SK-N-SH treated with all-trans-retinoic acid at 6 μM for 48 hours (cell line): ENCODE data around the gene INSM1.

Experiments used
- ATAC-seq: fragments of 200-7000 bp; cut with Tn5 transposase; 3 replicates; pipeline ENCODE4 v1.9.1; 2020; ENCODE audit warnings: mild to moderate bottlenecking, moderate library complexity
- ARNTL ChIP-seq: fragments of 450-650 bp; formaldehyde crosslinking; IDR thresholded peaks from 2 replicates; pipeline ENCODE4 v1.5.0; 2020; ENCODE audit warnings: low read depth, mild to moderate bottlenecking, moderate library complexity, borderline replicate concordance
- BACH2 ChIP-seq: fragments of 250-450 bp; sonication (Bioruptor Pico); IDR thresholded peaks from 2 replicates; pipeline ENCODE4 v1.9.0; 2021; ENCODE audit warnings: mild to moderate bottlenecking, borderline replicate concordance
- CSDC2 ChIP-seq: fragments of 250-450 bp; sonication (Bioruptor Pico); IDR thresholded peaks from 2 replicates; pipeline ENCODE4 v1.5.0; 2020; ENCODE audit warnings: mild to moderate bottlenecking, moderate library complexity
- ESRRG ChIP-seq: fragments of 250-450 bp; sonication (Bioruptor Pico); IDR thresholded peaks from 2 replicates; pipeline ENCODE4 v1.6.1; 2021; ENCODE audit warnings: mild to moderate bottlenecking
- GLIS3 ChIP-seq: fragments of 250-450 bp; sonication (Bioruptor Pico); IDR thresholded peaks from 2 replicates; pipeline ENCODE4 v1.5.0; 2020; ENCODE audit warnings: mild to moderate bottlenecking, moderate library complexity
- ISL1 ChIP-seq: fragments of 250-450 bp; sonication (Bioruptor Pico); IDR thresholded peaks from 2 replicates; pipeline ENCODE4 v2.1.2; 2022; ENCODE audit warnings: mild to moderate bottlenecking, moderate library complexity
- OSR1 ChIP-seq: fragments of 250-450 bp; sonication (Bioruptor Pico); IDR thresholded peaks from 2 replicates; pipeline ENCODE4 v1.8.0; 2022; ENCODE audit warnings: moderate library complexity, mild to moderate bottlenecking, inconsistent platforms
- PPARA ChIP-seq: fragments of 250-450 bp; sonication (Bioruptor Pico); IDR thresholded peaks from 2 replicates; pipeline ENCODE4 v1.5.0; 2020; ENCODE audit warnings: mild to moderate bottlenecking, borderline replicate concordance
- RARB ChIP-seq: fragments of 250-450 bp; sonication (Bioruptor Pico); IDR thresholded peaks from 2 replicates; pipeline ENCODE4 v1.8.0; 2021; ENCODE audit warnings: mild to moderate bottlenecking, moderate library complexity
- TOX ChIP-seq: fragments of 250-450 bp; sonication (Bioruptor Pico); IDR thresholded peaks from 2 replicates; pipeline ENCODE4 v1.8.0; 2021; ENCODE audit warnings: mild to moderate bottlenecking, moderate library complexity, borderline replicate concordance
- ZC3H10 ChIP-seq: fragments of 250-450 bp; sonication (Bioruptor Pico); IDR thresholded peaks from 2 replicates; pipeline ENCODE4 v1.5.1; 2021; ENCODE audit warnings: mild to moderate bottlenecking, moderate library complexity
- ZFP3 ChIP-seq: fragments of 250-450 bp; sonication (Bioruptor Pico); IDR thresholded peaks from 2 replicates; pipeline ENCODE4 v1.5.0; 2020; ENCODE audit warnings: mild to moderate bottlenecking, moderate library complexity
- ZFP30 ChIP-seq: fragments of 450-650 bp; formaldehyde crosslinking; IDR thresholded peaks from 2 replicates; pipeline ENCODE4 v1.5.0; 2022; ENCODE audit warnings: mild to moderate bottlenecking, moderate library complexity
- ZNF565 ChIP-seq: fragments of 450-650 bp; formaldehyde crosslinking; conservative IDR thresholded peaks from 2 replicates; pipeline ENCODE4 v1.5.0; 2020; ENCODE audit warnings: low read depth, mild to moderate bottlenecking, moderate library complexity
- ZNF70 ChIP-seq: fragments of 450-650 bp; formaldehyde crosslinking; IDR thresholded peaks from 2 replicates; pipeline ENCODE4 v1.5.0; 2020; ENCODE audit warnings: mild to moderate bottlenecking, moderate library complexity
- TF ChIP-seq, protein P1 (sequence below): fragments of 250-450 bp; sonication (Bioruptor Pico); IDR thresholded peaks from 2 replicates; pipeline ENCODE4 v1.5.1; 2020; ENCODE audit warnings: low read depth, mild to moderate bottlenecking, moderate library complexity
- TF ChIP-seq, protein P2 (sequence below): fragments of 250-450 bp; sonication (Bioruptor Pico); IDR thresholded peaks from 2 replicates; pipeline ENCODE4 v1.5.1; 2021; ENCODE audit warnings: mild to moderate bottlenecking, moderate library complexity
- TF ChIP-seq, protein P3 (sequence below): fragments of 250-450 bp; sonication (Bioruptor Pico); IDR thresholded peaks from 2 replicates; pipeline ENCODE4 v1.8.0; 2020; ENCODE audit warnings: mild to moderate bottlenecking, moderate library complexity, borderline replicate concordance
- TF ChIP-seq, protein P4 (sequence below): fragments of 250-450 bp; sonication (Bioruptor Pico); IDR thresholded peaks from 2 replicates; pipeline ENCODE4 v1.8.0; 2021; ENCODE audit warnings: low read depth, mild to moderate bottlenecking, moderate library complexity, borderline replicate concordance
- TF ChIP-seq, protein P5 (sequence below): fragments of 250-450 bp; sonication (Bioruptor Pico); IDR thresholded peaks from 2 replicates; pipeline ENCODE4 v1.5.0; 2020; ENCODE audit warnings: mild to moderate bottlenecking, moderate library complexity

Gene INSM1

DNA sequence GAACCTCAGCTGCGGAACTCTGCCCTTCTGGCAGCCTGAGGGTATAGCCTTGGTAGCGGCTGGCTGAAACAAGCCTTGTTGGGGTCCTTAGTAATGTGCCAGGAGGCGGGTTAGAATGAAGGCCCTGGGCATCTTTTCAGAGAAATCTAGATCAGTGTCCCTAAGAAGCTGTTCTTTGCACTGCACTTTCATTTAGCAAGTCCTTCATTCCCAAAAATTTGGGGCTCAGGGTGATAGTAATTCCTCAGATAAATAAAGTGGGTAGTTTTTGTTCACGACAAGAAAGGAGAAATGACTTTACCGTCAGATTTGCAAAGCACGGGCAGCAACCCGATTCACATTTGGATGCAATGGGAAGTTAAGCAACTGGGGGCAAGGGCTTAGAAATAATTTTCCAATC is 3.2 kb downstream of the INSM1 start:
- no peak for ATAC-seq
- TF ChIP-seq ZFP3 (no peak), RARB (no peak), ZNF565 (CRISPR knock-in tag) (no peak), ZC3H10 (CRISPR knock-in tag) (no peak), ZNF70 (CRISPR knock-in tag) (no peak), ARNTL (CRISPR knock-in tag) (no peak), CSDC2 (no peak), ESRRG (CRISPR knock-in tag) (no peak)
- TF ChIP-seq, protein P1, sequence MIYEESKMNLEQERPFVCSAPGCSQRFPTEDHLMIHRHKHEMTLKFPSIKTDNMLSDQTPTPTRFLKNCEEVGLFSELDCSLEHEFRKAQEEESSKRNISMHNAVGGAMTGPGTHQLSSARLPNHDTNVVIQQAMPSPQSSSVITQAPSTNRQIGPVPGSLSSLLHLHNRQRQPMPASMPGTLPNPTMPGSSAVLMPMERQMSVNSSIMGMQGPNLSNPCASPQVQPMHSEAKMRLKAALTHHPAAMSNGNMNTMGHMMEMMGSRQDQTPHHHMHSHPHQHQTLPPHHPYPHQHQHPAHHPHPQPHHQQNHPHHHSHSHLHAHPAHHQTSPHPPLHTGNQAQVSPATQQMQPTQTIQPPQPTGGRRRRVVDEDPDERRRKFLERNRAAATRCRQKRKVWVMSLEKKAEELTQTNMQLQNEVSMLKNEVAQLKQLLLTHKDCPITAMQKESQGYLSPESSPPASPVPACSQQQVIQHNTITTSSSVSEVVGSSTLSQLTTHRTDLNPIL (CRISPR knock-in tag): no peak
- TF ChIP-seq, protein P2, sequence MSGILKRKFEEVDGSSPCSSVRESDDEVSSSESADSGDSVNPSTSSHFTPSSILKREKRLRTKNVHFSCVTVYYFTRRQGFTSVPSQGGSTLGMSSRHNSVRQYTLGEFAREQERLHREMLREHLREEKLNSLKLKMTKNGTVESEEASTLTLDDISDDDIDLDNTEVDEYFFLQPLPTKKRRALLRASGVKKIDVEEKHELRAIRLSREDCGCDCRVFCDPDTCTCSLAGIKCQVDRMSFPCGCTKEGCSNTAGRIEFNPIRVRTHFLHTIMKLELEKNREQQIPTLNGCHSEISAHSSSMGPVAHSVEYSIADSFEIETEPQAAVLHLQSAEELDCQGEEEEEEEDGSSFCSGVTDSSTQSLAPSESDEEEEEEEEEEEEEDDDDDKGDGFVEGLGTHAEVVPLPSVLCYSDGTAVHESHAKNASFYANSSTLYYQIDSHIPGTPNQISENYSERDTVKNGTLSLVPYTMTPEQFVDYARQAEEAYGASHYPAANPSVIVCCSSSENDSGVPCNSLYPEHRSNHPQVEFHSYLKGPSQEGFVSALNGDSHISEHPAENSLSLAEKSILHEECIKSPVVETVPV (CRISPR knock-in tag): no peak
- TF ChIP-seq, all 23 proteins: peak for 0

DNA sequence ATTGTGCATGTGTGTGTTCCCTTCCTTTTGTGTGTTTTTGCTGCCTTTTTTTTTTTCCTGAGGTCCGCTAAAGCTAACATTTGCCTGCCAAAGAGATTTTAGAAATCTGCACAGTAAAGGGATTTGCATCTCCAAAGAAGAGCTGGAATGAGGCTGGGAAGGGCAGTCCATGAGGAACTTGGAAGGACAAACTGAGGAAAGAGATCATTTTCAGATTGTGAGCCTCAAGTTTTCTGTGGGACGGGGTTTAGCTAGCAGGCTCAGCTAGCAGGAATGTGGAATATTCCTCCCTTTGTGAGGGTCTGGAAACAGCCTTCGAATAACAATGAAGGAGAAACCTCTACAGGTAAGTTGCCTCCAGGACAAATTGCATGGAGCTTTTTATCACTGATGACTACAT is 3.8 kb downstream of the INSM1 start:
- TF ChIP-seq ARNTL (CRISPR knock-in tag) (no peak), TOX (CRISPR knock-in tag) (no peak), ISL1 (no peak), BACH2 (no peak), ESRRG (CRISPR knock-in tag) (no peak), ZFP3 (no peak), ZFP30 (CRISPR knock-in tag) (no peak), ZNF565 (CRISPR knock-in tag) (no peak), RARB (no peak), GLIS3 (CRISPR knock-in tag) (no peak), OSR1 (CRISPR knock-in tag) (no peak)
- TF ChIP-seq, protein P3, sequence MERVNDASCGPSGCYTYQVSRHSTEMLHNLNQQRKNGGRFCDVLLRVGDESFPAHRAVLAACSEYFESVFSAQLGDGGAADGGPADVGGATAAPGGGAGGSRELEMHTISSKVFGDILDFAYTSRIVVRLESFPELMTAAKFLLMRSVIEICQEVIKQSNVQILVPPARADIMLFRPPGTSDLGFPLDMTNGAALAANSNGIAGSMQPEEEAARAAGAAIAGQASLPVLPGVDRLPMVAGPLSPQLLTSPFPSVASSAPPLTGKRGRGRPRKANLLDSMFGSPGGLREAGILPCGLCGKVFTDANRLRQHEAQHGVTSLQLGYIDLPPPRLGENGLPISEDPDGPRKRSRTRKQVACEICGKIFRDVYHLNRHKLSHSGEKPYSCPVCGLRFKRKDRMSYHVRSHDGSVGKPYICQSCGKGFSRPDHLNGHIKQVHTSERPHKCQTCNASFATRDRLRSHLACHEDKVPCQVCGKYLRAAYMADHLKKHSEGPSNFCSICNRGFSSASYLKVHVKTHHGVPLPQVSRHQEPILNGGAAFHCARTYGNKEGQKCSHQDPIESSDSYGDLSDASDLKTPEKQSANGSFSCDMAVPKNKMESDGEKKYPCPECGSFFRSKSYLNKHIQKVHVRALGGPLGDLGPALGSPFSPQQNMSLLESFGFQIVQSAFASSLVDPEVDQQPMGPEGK (CRISPR knock-in tag): no peak
- TF ChIP-seq, protein P2 (CRISPR knock-in tag): no peak
- no peak for ATAC-seq

DNA sequence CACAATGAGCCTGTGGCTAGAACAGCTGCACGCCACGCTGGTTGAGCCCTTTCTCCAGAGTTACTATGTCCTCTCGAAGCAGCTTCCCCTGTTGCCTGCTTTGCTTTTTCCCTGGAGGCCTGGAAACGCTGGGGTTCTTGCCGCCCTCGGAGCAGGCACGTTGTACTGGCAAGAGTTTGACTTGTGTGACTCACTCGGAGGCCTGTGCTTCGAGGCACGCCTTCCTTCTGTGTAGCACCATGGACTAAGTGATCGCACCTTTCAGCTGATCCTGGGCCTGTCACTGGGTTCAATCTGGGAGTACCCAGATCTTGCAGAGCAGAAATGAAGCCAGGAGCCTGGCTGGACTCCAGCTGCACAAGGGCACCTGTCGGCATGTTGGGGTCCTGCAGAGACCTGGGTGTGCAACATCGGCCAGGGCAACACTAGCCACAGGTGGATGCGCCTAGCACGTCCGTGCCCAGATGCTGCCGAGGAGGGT is 5.2 kb downstream of the INSM1 start:
- ATAC-seq: no peak
- no peak for TF ChIP-seq ZNF565 (CRISPR knock-in tag)
- no peak for TF ChIP-seq ZFP3
- no peak for TF ChIP-seq ZFP30 (CRISPR knock-in tag)
- TF ChIP-seq, protein P1 (CRISPR knock-in tag): no peak
- no peak for TF ChIP-seq CSDC2
- no peak for TF ChIP-seq ZC3H10 (CRISPR knock-in tag)
- no peak for TF ChIP-seq ESRRG (CRISPR knock-in tag)
- TF ChIP-seq, protein P2 (CRISPR knock-in tag): no peak
- TF ChIP-seq, protein P4, sequence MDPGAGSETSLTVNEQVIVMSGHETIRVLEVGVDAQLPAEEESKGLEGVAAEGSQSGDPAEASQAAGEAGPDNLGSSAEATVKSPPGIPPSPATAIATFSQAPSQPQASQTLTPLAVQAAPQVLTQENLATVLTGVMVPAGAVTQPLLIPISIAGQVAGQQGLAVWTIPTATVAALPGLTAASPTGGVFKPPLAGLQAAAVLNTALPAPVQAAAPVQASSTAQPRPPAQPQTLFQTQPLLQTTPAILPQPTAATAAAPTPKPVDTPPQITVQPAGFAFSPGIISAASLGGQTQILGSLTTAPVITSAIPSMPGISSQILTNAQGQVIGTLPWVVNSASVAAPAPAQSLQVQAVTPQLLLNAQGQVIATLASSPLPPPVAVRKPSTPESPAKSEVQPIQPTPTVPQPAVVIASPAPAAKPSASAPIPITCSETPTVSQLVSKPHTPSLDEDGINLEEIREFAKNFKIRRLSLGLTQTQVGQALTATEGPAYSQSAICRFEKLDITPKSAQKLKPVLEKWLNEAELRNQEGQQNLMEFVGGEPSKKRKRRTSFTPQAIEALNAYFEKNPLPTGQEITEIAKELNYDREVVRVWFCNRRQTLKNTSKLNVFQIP (CRISPR knock-in tag): no peak
- no peak for TF ChIP-seq GLIS3 (CRISPR knock-in tag)
- TF ChIP-seq TOX (CRISPR knock-in tag): no peak
- no peak for TF ChIP-seq BACH2
- TF ChIP-seq ARNTL (CRISPR knock-in tag): no peak
- TF ChIP-seq, protein P5, sequence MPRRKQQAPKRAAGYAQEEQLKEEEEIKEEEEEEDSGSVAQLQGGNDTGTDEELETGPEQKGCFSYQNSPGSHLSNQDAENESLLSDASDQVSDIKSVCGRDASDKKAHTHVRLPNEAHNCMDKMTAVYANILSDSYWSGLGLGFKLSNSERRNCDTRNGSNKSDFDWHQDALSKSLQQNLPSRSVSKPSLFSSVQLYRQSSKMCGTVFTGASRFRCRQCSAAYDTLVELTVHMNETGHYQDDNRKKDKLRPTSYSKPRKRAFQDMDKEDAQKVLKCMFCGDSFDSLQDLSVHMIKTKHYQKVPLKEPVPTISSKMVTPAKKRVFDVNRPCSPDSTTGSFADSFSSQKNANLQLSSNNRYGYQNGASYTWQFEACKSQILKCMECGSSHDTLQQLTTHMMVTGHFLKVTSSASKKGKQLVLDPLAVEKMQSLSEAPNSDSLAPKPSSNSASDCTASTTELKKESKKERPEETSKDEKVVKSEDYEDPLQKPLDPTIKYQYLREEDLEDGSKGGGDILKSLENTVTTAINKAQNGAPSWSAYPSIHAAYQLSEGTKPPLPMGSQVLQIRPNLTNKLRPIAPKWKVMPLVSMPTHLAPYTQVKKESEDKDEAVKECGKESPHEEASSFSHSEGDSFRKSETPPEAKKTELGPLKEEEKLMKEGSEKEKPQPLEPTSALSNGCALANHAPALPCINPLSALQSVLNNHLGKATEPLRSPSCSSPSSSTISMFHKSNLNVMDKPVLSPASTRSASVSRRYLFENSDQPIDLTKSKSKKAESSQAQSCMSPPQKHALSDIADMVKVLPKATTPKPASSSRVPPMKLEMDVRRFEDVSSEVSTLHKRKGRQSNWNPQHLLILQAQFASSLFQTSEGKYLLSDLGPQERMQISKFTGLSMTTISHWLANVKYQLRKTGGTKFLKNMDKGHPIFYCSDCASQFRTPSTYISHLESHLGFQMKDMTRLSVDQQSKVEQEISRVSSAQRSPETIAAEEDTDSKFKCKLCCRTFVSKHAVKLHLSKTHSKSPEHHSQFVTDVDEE (CRISPR knock-in tag): no peak
- no peak for TF ChIP-seq PPARA
